Right lobe of liver (tissue), 6 donors: Measurements from ENCODE around the gene RAF1. TPM values are rescaled to one million over a fixed set of nuclear protein-coding genes. Genes with fewer than 3 reads are reported as not detected.

Experiments
- ATAC-seq, 4 donors: fragments of 200-7000 bp; cut with Tn5 transposase; one replicate each; pipeline ENCODE4 v1.9.1; 2020; ENCODE audit warnings: mild to moderate bottlenecking in 4 of 4, moderate library complexity in 4 of 4
- DNase-seq, 3 donors: peaks; one replicate each; pipeline ENCODE4 v3.0.0-alpha.2; 2020
- H3K27ac ChIP-seq, 3 donors: fragments of 200-600 bp; one replicate each; pipeline ENCODE4 v1.8.0; 2022
- H3K27me3 ChIP-seq, 2 donors: fragments of 200-600 bp; one replicate each; pipeline ENCODE4 v1.8.0; 2022
- H3K36me3 ChIP-seq, 4 donors: fragments of 200-600 bp; sonication (generic) in 1 of 4; one replicate each; pipeline versions ENCODE4 v1.5.1 to v1.8.0; 2017 to 2022; ENCODE audit warnings: control low read depth in 1 of 4
- H3K4me1 ChIP-seq, 4 donors: fragments of 200-600 bp; sonication (generic) in 1 of 4; one replicate each; pipeline versions ENCODE4 v1.5.1 to v1.8.0; 2017 to 2022; ENCODE audit warnings: control low read depth in 1 of 4
- H3K4me3 ChIP-seq, 3 donors: fragments of 200-600 bp; one replicate each; pipeline ENCODE4 v1.8.0; 2022
- H3K9me3 ChIP-seq, 4 donors: fragments of 200-600 bp; sonication (generic) in 1 of 4; one replicate each; pipeline versions ENCODE4 v1.5.1 to v1.8.0; 2017 to 2022; ENCODE audit warnings: control low read depth in 1 of 4
- CTCF ChIP-seq, 4 donors: fragments of 200-600 bp in 3 of 4; fragments of 450-650 bp in 1 of 4; IDR thresholded peaks; one replicate each; pipeline versions ENCODE4 v1.5.1 to v1.8.0; 2016 to 2022; ENCODE audit warnings: antibody characterized with exemption in 4 of 4, mild to moderate bottlenecking in 2 of 4
- POLR2A ChIP-seq: fragments of 450-650 bp; IDR thresholded peaks from one replicate; pipeline ENCODE4 v1.6.1; 2017; ENCODE audit warnings: antibody characterized with exemption, mild to moderate bottlenecking
- WGBS: methylation state at CpG from one replicate; pipeline ENCODE4 v1.1.6; 2018; ENCODE audit warnings: low coverage, low lambda C conversion rate; ENCODE audit not compliant: insufficient coverage; ENCODE audit errors: missing lambda C conversion rate; 5-methylcytosine and 5-hydroxymethylcytosine counted together
- intact Hi-C, 2 donors: fragments of 100-400 bp; cut with DNase I; formaldehyde crosslinking; loops; one replicate each; pipeline versions ENCODE4 v1.11.2 to v1.14.1; 2022
- total RNA-seq, 6 experiments: library from RNA; depleted of rRNA in 2 of 6; stranded (reverse); fragments of >200 nt in 2 of 6; fragmentation: NEBNext Ultra II Directional in 3 of 6; extraction: Animal tissue kit (Norgen Biotek cat#: 25700) in 3 of 6; gene quantifications; one replicate each; pipeline versions ENCODE4 v1.1.0 to v1.2.4, GENCODE V29; 2016 to 2023
- donor health status: DM: no; HTN: yes; CAD: no.
- donor health status: DM: no; HTN: no; CAD: no.
- donor health status: DM: no; HTN: no; CAD: no.
- donor health status: DM: no; HTN: yes; CAD: no.
- donor health status: DM: no; HTN: yes; CAD: no.

The RAF1 gene
- total RNA-seq, 6 experiments from 2014 or later, result 55.7 to 72.8 (median 60.4) TPM

- WGBS, result 97% methylated on average over 6 of the region's 6 CpGs
- DNase-seq, result no peak
- peaks cover 0 to 4% (median 0%) of the 10 kb centered on the region in 4 donors for H3K4me1 ChIP-seq
- ATAC-seq, result no peak
- peak overlapping the region in 1 of 3 donors; percentile 15 for H3K27ac ChIP-seq
- no peaks in the 10 kb centered on the region for H3K9me3 ChIP-seq
- intact Hi-C loops, result no loop called here
- H3K36me3 ChIP-seq, result peaks cover 0 to 52% (median 20%) of the 10 kb centered on the region in 4 donors
- H3K4me3 ChIP-seq, result no peak overlapping the region
- no peaks in the 10 kb centered on the region for H3K27me3 ChIP-seq
- no peak for TF ChIP-seq POLR2A
- TF ChIP-seq CTCF (IDR thresholded peaks at IDR 0.05), result no peak
These were observed 72.5 kb downstream of the RAF1 start for GRCh38 chr3:12591456-12591855.

- Histone ChIP-seq H3K27ac (no peak overlapping the region), H3K27me3 (no peaks in the 10 kb centered on the region), H3K36me3 (peaks cover under 1 to 58% (median 22%) of the 10 kb centered on the region in 4 donors), H3K4me1 (peaks cover 0 to 4% (median 0%) of the 10 kb centered on the region in 4 donors), H3K4me3 (no peak overlapping the region), H3K9me3 (no peaks in the 10 kb centered on the region)
- TF ChIP-seq POLR2A (no peak), CTCF (IDR thresholded peaks at IDR 0.05) (no peak)
- no peak for DNase-seq
- intact Hi-C loops, result no loop called here
- WGBS, result no CpG with 5 or more reads among the region's 4 CpGs
- peak in 3 of 4 donors; percentile 24 to 48 (median 37) for ATAC-seq
These were observed 73.8 kb downstream of the RAF1 start for GRCh38 chr3:12590096-12590495.

GRCh38 chr3:12588039-12589009 lies 75.6 kb downstream of the RAF1 start:
- no peak overlapping the region for H3K27ac ChIP-seq
- no peak for ATAC-seq
- peaks cover 11 to 72% (median 32%) of the 10 kb centered on the region in 4 donors for H3K36me3 ChIP-seq
- WGBS, result 90% methylated on average over 3 of the region's 7 CpGs
- intact Hi-C loops, result no loop called here
- peaks cover 0 to 8% (median 2%) of the 10 kb centered on the region in 4 donors for H3K4me1 ChIP-seq
- TF ChIP-seq POLR2A, result no peak
- no peak for TF ChIP-seq CTCF (IDR thresholded peaks at IDR 0.05)
- no peaks in the 10 kb centered on the region for H3K9me3 ChIP-seq
- no peak overlapping the region for H3K4me3 ChIP-seq
- H3K27me3 ChIP-seq, result no peaks in the 10 kb centered on the region
- no peak for DNase-seq

GRCh38 chr3:12586403-12586802 lies 77.5 kb downstream of the RAF1 start:
- H3K4me1 ChIP-seq, result peaks cover 0 to 12% (median 5%) of the 10 kb centered on the region in 4 donors
- no peak for ATAC-seq
- no peak for DNase-seq
- no peaks in the 10 kb centered on the region for H3K27me3 ChIP-seq
- H3K9me3 ChIP-seq, result no peaks in the 10 kb centered on the region
- no peak overlapping the region for H3K4me3 ChIP-seq
- intact Hi-C loops, result no loop called here
- 86% methylated on average over 3 of the region's 3 CpGs for WGBS
- TF ChIP-seq POLR2A, result no peak
- no peak for TF ChIP-seq CTCF (IDR thresholded peaks at IDR 0.05)
- H3K27ac ChIP-seq, result no peak overlapping the region
- H3K36me3 ChIP-seq, result peaks cover 11 to 81% (median 43%) of the 10 kb centered on the region in 4 donors
